ENCODE measurements around the gene KCTD16. TPM values are rescaled to one million over a fixed set of nuclear protein-coding genes. Genes with fewer than 3 reads are reported as not detected.

KCTD16 gene
- total RNA-seq, 2 experiments from 2014 or later, result 0.14 to 0.25 TPM

- POLR2A ChIA-PET, result no interaction called here
- H3K4me1 Mint-ChIP-seq, result no peaks in the 10 kb centered on the region
- CTCF ChIA-PET, result no interaction called here
- H3K36me3 Mint-ChIP-seq (ENCODE audit: low read depth), result no peaks in the 10 kb centered on the region
- no peak for ATAC-seq
- H3K9me3 Mint-ChIP-seq (ENCODE audit: low read depth), result peaks cover 5% of the 10 kb centered on the region
- no peak overlapping the region for H3K4me3 Mint-ChIP-seq
- no peak for DNase-seq
- H3K27me3 Mint-ChIP-seq, result no peaks in the 10 kb centered on the region
- no peak overlapping the region for H3K27ac Mint-ChIP-seq
- intact Hi-C loops (cut with DNase I, micrococcal nuclease), result no loop called here
These were observed 340.3 kb downstream of the KCTD16 start for GRCh38 chr5:144510845-144511579.

DNA sequence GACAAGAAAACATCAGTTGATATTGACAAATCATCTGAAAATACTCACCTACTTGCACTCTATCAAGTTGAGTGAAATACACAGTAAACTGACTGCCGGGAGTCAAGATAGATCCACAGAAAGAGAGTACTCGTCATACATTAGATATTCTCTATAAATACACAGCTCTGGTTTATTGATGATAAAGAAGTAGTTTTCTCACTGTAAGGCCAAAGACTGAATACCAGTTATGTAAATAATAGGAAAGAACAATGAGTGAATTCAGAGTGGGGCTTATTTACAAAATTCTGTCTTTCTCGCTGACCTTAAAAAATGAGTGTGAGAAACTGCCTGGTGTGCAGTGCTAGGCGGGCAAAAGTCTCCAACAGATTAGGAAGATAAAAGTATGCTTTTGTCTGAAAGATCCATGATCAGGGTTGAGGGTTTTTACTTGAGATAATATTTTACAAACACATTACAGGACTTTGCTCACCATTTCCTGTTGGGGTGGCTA lies 341.0 kb downstream of the KCTD16 start:
- Mint-ChIP-seq H3K36me3 (ENCODE audit: low read depth) (no peaks in the 10 kb centered on the region), H3K4me1 (no peaks in the 10 kb centered on the region), H3K9me3 (ENCODE audit: low read depth) (peaks cover 5% of the 10 kb centered on the region), H3K27me3 (no peaks in the 10 kb centered on the region), H3K27ac (no peak overlapping the region), H3K4me3 (no peak overlapping the region)
- intact Hi-C loops (cut with DNase I, micrococcal nuclease), result no loop called here
- ATAC-seq, result no peak
- DNase-seq, result no peak
- CTCF ChIA-PET, result no interaction called here
- POLR2A ChIA-PET, result no interaction called here

GRCh38 chr5:144522698-144523097 lies 352.0 kb downstream of the KCTD16 start:
- DNase-seq (no peak), ATAC-seq (no peak)
- ChIA-PET CTCF (no interaction called here), POLR2A (no interaction called here)
- Mint-ChIP-seq H3K36me3 (ENCODE audit: low read depth) (no peaks in the 10 kb centered on the region), H3K27me3 (no peaks in the 10 kb centered on the region), H3K9me3 (ENCODE audit: low read depth) (peaks cover 2% of the 10 kb centered on the region), H3K4me1 (no peaks in the 10 kb centered on the region), H3K27ac (no peak overlapping the region), H3K4me3 (no peak overlapping the region)
- intact Hi-C loops (cut with DNase I, micrococcal nuclease), result no loop called here

DNA sequence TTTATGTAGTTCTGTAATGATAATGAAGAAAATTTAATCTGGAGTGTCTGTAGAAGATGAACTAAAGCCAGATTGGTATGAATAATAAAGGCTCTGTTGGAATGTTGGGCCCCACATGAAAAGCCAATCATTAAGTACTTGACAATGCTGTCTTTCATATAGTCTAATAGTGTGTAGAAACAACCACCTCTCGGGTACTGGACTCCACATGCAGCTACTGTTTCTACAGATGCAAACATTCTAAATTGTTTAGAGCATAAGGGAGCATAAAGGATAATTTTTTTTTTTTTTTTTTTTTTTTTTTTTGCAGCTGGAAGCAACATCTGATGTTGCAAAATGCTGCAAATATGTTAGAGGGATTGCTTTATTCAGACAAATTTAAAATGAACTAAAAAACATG lies 354.3 kb downstream of the KCTD16 start:
- H3K4me1 Mint-ChIP-seq, result no peaks in the 10 kb centered on the region
- ATAC-seq (no peak), DNase-seq (no peak)
- POLR2A ChIA-PET, result no interaction called here
- intact Hi-C loops (cut with DNase I, micrococcal nuclease), result no loop called here
- no peaks in the 10 kb centered on the region for H3K36me3 Mint-ChIP-seq (ENCODE audit: low read depth)
- no peaks in the 10 kb centered on the region for H3K27me3 Mint-ChIP-seq
- CTCF ChIA-PET, result no interaction called here
- peaks cover 6% of the 10 kb centered on the region for H3K9me3 Mint-ChIP-seq (ENCODE audit: low read depth)
- no peak overlapping the region for H3K4me3 Mint-ChIP-seq
- H3K27ac Mint-ChIP-seq, result no peak overlapping the region

DNA sequence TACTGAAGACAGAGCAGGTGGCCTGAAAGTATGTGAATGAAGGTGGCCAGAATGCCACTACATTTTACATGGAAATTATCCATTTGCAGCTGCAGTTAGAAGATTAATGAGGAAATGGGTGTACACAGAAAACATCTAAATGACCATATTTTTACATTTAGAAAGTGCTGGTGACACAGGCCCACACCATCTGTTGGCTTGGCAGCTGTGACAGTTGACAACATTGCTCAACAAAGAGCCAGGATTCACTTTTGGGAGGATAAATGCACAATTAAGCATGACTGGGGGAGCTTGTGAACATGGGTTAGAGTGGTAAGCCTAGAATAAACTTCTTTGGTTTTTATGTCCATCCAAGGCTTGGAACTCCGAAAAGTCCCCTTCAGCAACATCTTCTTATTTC lies 360.5 kb downstream of the KCTD16 start:
- ChIA-PET CTCF (interaction anchor here (0.7 kb wide), 1 partner anchor 56 kb away, joined by 4 read pairs; no protein-coding TSS in a partner anchor), POLR2A (no interaction called here)
- intact Hi-C loops (cut with DNase I, micrococcal nuclease), result no loop called here
- H3K27ac Mint-ChIP-seq, result no peak overlapping the region
- H3K9me3 Mint-ChIP-seq (ENCODE audit: low read depth), result peaks cover 7% of the 10 kb centered on the region
- no peak for DNase-seq
- no peak overlapping the region for H3K4me3 Mint-ChIP-seq
- H3K4me1 Mint-ChIP-seq, result no peaks in the 10 kb centered on the region
- no peaks in the 10 kb centered on the region for H3K27me3 Mint-ChIP-seq
- no peaks in the 10 kb centered on the region for H3K36me3 Mint-ChIP-seq (ENCODE audit: low read depth)
- ATAC-seq, result no peak

Other genes starting within 250 kb of the KCTD16 start
- 10 to 100 TPM; 39.1 to 44.2 TPM for gene YIPF5, start 214 bp upstream of the KCTD16 start, total RNA-seq